ENCODE results near the gene RBM19.

RBM19 gene

GRCh38 chr12:113860059-113860820 is 105.9 kb downstream of the RBM19 start:
- no peak for TF ChIP-seq CTCF (conservative IDR thresholded peaks at IDR 0.05; ENCODE audit: low read depth)
- ChIA-PET CTCF (no interaction called here), POLR2A (ENCODE audit: low non-redundant PET) (interaction anchor here (0.7 kb wide), 1 partner anchor 10 kb away, joined by 4 read pairs; no protein-coding TSS in a partner anchor)
- H3K27ac ChIP-seq = peak overlapping the region; percentile 33
- no peak for DNase-seq (ENCODE audit: low spot score)

- H3K27ac ChIP-seq = no peak overlapping the region
- no peak for DNase-seq (ENCODE audit: low spot score)
- POLR2A ChIA-PET (ENCODE audit: low non-redundant PET) = no interaction called here
- no peak for TF ChIP-seq CTCF (conservative IDR thresholded peaks at IDR 0.05; ENCODE audit: low read depth)
- CTCF ChIA-PET = interaction anchor here (0.5 kb wide), 1 partner anchor 78 kb away, joined by 3 read pairs; no protein-coding TSS in a partner anchor
Measured at GRCh38 chr12:113858841-113859386, 107.2 kb downstream of the RBM19 start.

GRCh38 chr12:113857371-113857770 is 108.8 kb downstream of the RBM19 start:
- CTCF ChIA-PET = no interaction called here
- no peak overlapping the region for H3K27ac ChIP-seq
- POLR2A ChIA-PET (ENCODE audit: low non-redundant PET) = no interaction called here
- DNase-seq (ENCODE audit: low spot score) = no peak
- TF ChIP-seq CTCF (conservative IDR thresholded peaks at IDR 0.05; ENCODE audit: low read depth) = no peak

GRCh38 chr12:113855998-113856397 is 110.1 kb downstream of the RBM19 start:
- no peak for TF ChIP-seq CTCF (conservative IDR thresholded peaks at IDR 0.05; ENCODE audit: low read depth)
- H3K27ac ChIP-seq = no peak overlapping the region
- CTCF ChIA-PET = no interaction called here
- POLR2A ChIA-PET (ENCODE audit: low non-redundant PET) = no interaction called here
- DNase-seq (ENCODE audit: low spot score) = no peak

GRCh38 chr12:113854385-113855142 is 111.6 kb downstream of the RBM19 start:
- POLR2A ChIA-PET (ENCODE audit: low non-redundant PET) = no interaction called here
- CTCF ChIA-PET = no interaction called here
- no peak for DNase-seq (ENCODE audit: low spot score)
- no peak overlapping the region for H3K27ac ChIP-seq
- TF ChIP-seq CTCF (conservative IDR thresholded peaks at IDR 0.05; ENCODE audit: low read depth) = no peak

GRCh38 chr12:113853491-113853890 is 112.6 kb downstream of the RBM19 start:
- TF ChIP-seq CTCF (conservative IDR thresholded peaks at IDR 0.05; ENCODE audit: low read depth) = no peak
- H3K27ac ChIP-seq = no peak overlapping the region
- ChIA-PET POLR2A (ENCODE audit: low non-redundant PET) (no interaction called here), CTCF (no interaction called here)
- DNase-seq (ENCODE audit: low spot score) = no peak
